Neutrophil (primary cell): ENCODE data around the gene ZDHHC6.
A peak's percentile ranks its signal among the peaks of the same experiment; 100 is the strongest.

Source experiments
- H3K27ac ChIP-seq: fragments of 200-600 bp; sonication (generic); 2 replicates; pipeline ENCODE4 v1.5.1; 2016; ENCODE audit warnings: mild to moderate bottlenecking, moderate library complexity
- H3K27me3 ChIP-seq: fragments of 200-600 bp; sonication (generic); 2 replicates; pipeline ENCODE4 v1.6.0; 2016; ENCODE audit warnings: mild to moderate bottlenecking
- H3K36me3 ChIP-seq: fragments of 200-600 bp; sonication (generic); 2 replicates; pipeline ENCODE4 v1.5.1; 2017
- H3K4me1 ChIP-seq, 2 experiments: fragments of 200-600 bp in 1 of 2; sonication (generic) in 1 of 2; 1 replicate in 1 of 2; 2 replicates in 1 of 2; pipeline versions ENCODE4 v1.5.1 to v1.6.1; 2013 to 2016; ENCODE audit warnings: low read depth in 1 of 2, low read length in 1 of 2, mild to moderate bottlenecking in 1 of 2, moderate library complexity in 1 of 2; ENCODE audit not compliant: control insufficient read depth in 1 of 2, insufficient read depth in 1 of 2
- H3K4me3 ChIP-seq, 2 experiments: fragments of 200-600 bp in 1 of 2; sonication (generic) in 1 of 2; 1 replicate in 1 of 2; 2 replicates in 1 of 2; pipeline ENCODE4 v1.5.1; 2013 to 2016; ENCODE audit warnings: low read depth in 1 of 2, low read length in 1 of 2, mild to moderate bottlenecking in 1 of 2, moderate library complexity in 1 of 2
- H3K9me3 ChIP-seq: fragments of 200-600 bp; sonication (generic); 2 replicates; pipeline ENCODE4 v1.5.1; 2016
- CTCF ChIP-seq: fragments of 200-600 bp; sonication (generic); IDR thresholded peaks from 2 replicates; pipeline ENCODE4 v1.5.1; 2016; ENCODE audit warnings: antibody characterized with exemption

ZDHHC6 gene

GRCh38 chr10:112446855-112447619, at the start of gene ZDHHC6, which contains the start of gene VTI1A:
Gene ZDHHC6, minus strand, starts transcription at chr10:112446914. Its CDS starts 1,478 bp downstream, at chr10:112445436.
Gene VTI1A, plus strand, starts transcription at chr10:112447215. Its CDS starts 159 bp downstream, at chr10:112447374.
- Histone ChIP-seq H3K9me3 (no peaks in the 10 kb centered on the region), H3K27me3 (no peaks in the 10 kb centered on the region), H3K36me3 (peaks cover 31% of the 10 kb centered on the region), H3K4me1 (peaks cover 25 to 27% of the 10 kb centered on the region in 2 experiments), H3K4me3 (peak within 1 kb of the TSS; percentile 90 to 95), H3K27ac (peak within 1 kb of the TSS; percentile 81)
- no peak for TF ChIP-seq CTCF

- Histone ChIP-seq H3K4me1 (no peaks in the 10 kb centered on the region), H3K27me3 (no peaks in the 10 kb centered on the region), H3K36me3 (no peaks in the 10 kb centered on the region), H3K27ac (no peak overlapping the region), H3K4me3 (no peak overlapping the region), H3K9me3 (no peaks in the 10 kb centered on the region)
- no peak for TF ChIP-seq CTCF
Observed at GRCh38 chr10:112492736-112493135, 46.0 kb upstream of the ZDHHC6 start.

- no peak for TF ChIP-seq CTCF
Observed at GRCh38 chr10:112491144-112491543, 44.4 kb upstream of the ZDHHC6 start.

GRCh38 chr10:112490545-112490944, 43.8 kb upstream of the ZDHHC6 start:
- no peak for TF ChIP-seq CTCF
- no peaks in the 10 kb centered on the region for H3K27me3 ChIP-seq
- H3K9me3 ChIP-seq = no peaks in the 10 kb centered on the region
- no peak overlapping the region for H3K4me3 ChIP-seq
- H3K27ac ChIP-seq = no peak overlapping the region
- H3K36me3 ChIP-seq = no peaks in the 10 kb centered on the region
- H3K4me1 ChIP-seq = no peaks in the 10 kb centered on the region

More at GRCh38 chr10:112491144-112491543, 44.4 kb upstream of the ZDHHC6 start:
- no peak overlapping the region for H3K27ac ChIP-seq
- no peak overlapping the region for H3K4me3 ChIP-seq
- no peaks in the 10 kb centered on the region for H3K27me3 ChIP-seq
- H3K36me3 ChIP-seq = no peaks in the 10 kb centered on the region
- H3K4me1 ChIP-seq = no peaks in the 10 kb centered on the region
- H3K9me3 ChIP-seq = no peaks in the 10 kb centered on the region

GRCh38 chr10:112487964-112488363, 41.2 kb upstream of the ZDHHC6 start:
- no peak overlapping the region for H3K27ac ChIP-seq
- H3K27me3 ChIP-seq = no peaks in the 10 kb centered on the region
- no peaks in the 10 kb centered on the region for H3K4me1 ChIP-seq
- no peak overlapping the region for H3K4me3 ChIP-seq
- H3K36me3 ChIP-seq = no peaks in the 10 kb centered on the region
- no peak for TF ChIP-seq CTCF
- H3K9me3 ChIP-seq = no peaks in the 10 kb centered on the region
